HS-5 (cell line): ENCODE data around the gene CNTNAP2.
"Not testable (repeated sequence)": the region's sequence is repeated elsewhere in the genome, so short reads cannot be mapped to it uniquely, and the experiment has no call there.

Experiments
- DNase-seq: peaks from one replicate; pipeline ENCODE4 v3.0.0-alpha.2; 2012; ENCODE audit warnings: low read depth

CNTNAP2 gene

DNA sequence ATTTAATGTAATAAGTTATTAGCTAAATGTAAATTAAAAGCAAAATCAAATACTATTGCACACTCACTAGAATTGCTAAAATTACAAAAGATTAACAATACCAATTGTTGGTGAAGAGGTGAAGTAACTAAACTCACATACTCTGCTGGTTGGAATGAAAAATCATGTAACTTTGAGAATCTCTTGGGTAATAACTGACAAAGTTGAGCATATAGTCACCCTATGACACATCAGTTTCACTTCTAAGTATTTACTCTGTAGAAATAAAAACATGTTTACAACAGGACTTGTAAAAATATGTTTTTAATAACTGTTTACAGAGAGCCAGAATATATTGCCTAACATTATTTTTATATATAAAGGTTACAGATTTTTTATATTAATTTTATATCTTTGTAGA, 33.6 kb downstream of the CNTNAP2 start:
- no peak for DNase-seq

DNA sequence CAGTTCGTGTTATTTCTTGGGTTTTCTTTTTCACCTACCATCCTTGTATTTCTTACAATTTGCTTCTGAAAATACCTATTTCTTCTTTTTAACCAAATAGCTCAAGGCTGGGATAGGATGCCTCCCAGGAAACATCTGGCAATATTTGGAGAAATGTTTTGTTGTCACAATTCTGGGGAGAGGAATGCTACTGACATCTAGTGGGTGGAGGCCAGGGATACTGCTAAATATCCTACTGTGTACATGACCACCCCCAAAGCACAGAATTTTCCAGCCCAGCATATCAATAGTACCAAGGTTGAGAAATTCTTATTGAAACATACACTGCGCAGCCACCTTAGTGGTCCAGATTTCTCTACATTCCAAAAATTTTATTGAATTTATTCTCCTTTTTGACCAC, 55.5 kb downstream of the CNTNAP2 start:
- DNase-seq: no peak

- DNase-seq: no peak
These were observed 59.1 kb downstream of the CNTNAP2 start for GRCh38 chr7:146175716-146176115.

GRCh38 chr7:146176860-146177259, 60.3 kb downstream of the CNTNAP2 start:
- DNase-seq: no peak

DNA sequence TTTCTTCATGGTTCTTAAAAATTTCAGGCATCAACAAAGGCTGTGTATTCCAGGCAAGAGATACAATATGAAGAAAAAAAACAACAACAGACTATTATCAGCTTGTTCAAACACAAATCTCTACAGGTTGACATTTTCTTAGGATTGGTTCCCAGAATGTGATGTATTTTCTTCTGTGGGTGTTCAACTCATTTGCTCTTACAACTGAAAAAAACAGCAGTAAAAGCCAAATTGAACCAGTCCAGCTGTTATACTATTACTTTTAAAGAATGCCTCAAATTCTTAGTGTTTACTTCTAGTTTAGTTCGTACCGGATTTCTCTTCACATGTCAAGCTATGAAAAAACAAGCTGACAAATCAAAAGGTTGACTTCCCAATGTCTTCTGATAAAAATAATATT, 60.7 kb downstream of the CNTNAP2 start:
- no peak for DNase-seq

DNA sequence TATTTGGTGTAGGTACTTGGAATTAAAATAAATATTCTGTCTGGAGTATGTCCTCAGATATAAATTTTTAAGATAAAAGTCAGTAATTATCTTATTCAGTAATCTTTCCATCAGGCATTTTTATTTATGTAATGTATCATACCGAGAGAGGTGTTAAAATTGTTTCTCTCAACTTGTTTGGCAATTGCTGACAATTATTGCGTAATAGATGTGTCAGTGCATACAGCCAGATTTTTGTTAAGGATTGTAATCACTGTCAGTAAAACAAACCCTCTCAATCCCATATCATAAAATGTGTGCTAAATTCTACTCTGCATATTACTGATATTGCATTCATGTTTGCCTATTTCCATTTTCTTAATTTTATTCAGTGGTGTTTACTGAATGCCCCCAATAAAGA, 69.2 kb downstream of the CNTNAP2 start:
- no peak for DNase-seq

- DNase-seq: not testable (repeated sequence)
These were observed 74.8 kb downstream of the CNTNAP2 start for GRCh38 chr7:146191428-146191827.

DNA sequence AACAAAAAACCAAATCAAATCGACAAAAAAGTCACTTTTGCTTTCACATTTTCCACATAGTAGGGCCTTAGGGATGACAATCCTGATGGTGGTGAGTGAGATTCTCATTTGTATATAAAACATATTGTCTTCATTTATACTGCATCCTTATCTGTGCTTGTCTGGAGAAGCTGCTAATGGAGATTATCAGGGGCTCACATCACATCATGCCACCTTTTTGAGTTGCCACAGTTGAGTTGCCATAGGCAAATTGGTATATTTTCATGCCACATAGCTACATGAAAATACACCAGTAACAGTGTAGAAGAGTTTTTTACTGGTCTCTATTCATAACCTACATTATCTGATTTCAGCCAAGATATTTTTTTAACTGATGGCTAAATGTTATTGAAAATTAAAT, 85.3 kb downstream of the CNTNAP2 start:
- no peak for DNase-seq

- no peak for DNase-seq
These were observed 89.7 kb downstream of the CNTNAP2 start for GRCh38 chr7:146206270-146206669.

GRCh38 chr7:146208492-146208891, 91.9 kb downstream of the CNTNAP2 start:
- DNase-seq: no peak

DNA sequence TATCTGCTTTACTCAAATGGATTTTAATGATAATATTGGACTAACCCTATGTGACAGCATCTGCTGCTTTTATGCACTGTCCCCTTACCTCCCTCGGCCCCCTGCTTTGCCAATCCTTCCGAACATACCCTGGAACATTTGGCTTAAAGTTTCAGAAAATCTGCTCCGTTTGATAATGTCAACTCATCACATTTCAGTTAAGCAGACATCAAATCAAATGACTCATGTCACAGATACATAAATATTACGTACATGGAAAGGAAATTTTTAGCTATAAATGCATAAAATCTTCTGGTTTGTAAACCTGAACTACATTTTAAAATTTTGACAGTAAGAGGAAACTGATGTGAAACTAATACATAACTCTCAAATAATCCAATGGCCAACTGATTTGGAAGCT, 98.2 kb downstream of the CNTNAP2 start:
- no peak for DNase-seq

DNA sequence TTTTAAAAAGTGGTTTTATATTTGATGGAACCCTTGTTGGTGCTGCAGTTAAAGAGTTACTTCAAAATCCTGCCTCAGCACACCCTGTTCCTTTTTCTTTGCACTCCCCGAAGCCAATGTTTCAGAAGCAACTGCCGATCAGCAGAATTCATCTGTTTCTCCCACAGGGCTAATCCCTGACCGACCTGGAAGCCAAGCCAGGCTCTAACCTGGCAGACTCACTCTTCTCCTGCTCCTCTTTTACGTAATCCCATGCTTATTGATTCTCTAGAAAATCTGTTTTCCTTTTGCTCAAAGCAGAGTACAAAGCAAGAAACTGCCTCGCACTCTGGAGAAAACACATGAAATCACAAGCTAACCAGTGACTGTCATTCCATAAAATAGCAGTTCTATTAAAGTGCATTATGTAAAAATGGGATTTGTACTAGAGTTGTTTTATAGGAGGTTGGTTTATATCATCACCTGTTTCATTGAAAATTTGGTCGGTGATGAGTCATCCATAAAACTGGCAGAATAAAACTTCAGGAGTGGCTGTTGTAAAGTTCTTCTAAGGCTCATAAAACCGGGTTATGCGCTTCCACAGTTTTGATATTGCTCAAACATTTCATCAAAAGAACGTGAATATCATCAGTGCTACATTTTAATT, 99.9 kb downstream of the CNTNAP2 start:
- DNase-seq: no peak

- DNase-seq: no peak
These were observed 107.2 kb downstream of the CNTNAP2 start for GRCh38 chr7:146223851-146224250.

DNA sequence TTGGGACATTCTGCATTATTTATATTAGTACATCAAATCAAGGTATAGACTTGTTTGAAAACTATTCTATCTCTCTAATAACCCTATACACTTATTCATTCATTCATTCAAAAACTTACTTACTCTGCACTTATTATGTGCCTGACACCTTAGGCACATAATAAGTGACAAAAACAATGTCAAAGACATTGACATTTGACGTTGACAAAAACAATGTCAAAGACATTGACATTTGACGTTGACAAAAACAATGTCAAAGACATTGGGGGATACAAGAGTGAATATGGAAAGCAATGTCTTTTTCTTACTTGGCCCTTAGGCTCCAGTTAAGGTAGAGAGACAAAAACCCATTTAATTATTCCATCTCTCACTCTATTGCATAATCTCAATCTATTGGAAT, 116.0 kb downstream of the CNTNAP2 start:
- DNase-seq: no peak

GRCh38 chr7:146235195-146235594, 118.6 kb downstream of the CNTNAP2 start:
- no peak for DNase-seq

DNA sequence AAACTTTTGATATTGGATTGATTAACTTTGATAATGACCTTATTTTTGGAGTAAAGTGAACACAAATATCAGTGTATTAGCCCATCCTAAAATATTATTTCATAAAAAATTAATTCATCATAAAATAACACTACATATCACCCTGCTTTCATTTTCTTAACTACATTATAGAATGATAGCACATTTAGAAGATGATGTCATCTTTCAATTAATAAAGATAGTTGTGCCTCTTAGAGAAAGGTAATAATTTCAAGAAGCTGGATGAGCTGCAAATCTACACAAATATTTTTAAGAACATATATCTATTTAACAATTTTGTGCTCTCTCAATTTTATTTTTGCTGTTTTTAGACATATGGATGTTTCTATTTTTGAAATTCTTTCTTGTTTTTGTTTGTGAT, 126.1 kb downstream of the CNTNAP2 start:
- DNase-seq: no peak

GRCh38 chr7:146247991-146248390, 131.4 kb downstream of the CNTNAP2 start:
- not testable (repeated sequence) for DNase-seq

- DNase-seq: not testable (repeated sequence)
These were observed 132.1 kb downstream of the CNTNAP2 start for GRCh38 chr7:146248744-146249143.

DNA sequence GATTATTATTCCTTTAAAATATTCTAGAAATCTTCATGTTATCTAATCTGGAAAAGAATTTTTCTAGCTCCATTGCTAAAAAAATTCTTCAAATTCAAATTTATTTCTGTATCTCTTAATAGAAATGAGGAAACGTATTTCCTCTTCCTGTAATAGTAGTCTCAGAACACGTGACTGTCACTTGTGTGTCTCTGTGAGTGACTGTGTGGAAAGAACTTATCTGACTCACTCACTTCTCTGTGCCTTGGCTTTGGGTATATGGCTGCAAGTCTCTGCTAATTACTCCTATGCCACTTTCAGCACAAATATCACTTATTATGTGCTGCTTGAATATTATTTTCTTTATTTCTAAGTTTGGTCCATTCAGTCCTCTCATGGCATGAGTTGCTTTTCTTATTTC, 132.7 kb downstream of the CNTNAP2 start:
- no peak for DNase-seq

DNA sequence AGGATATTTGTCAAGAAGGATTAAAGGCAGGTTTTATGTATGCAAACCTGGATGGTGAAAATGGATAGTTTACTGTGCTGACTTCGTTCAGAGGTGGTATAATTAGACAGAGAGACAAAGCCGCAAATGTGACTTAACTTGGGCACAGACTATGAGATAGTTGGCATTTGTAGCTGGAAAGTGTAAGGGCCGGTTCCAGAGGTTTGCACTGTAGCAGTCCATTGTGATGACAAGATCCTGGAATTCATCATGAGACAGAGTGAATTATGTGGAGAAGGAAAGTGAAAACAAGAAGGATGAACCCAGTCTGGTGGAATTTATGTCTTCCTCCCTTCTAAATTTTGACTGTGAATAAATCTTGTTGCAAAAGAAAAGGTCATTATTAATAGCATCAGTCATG, 139.0 kb downstream of the CNTNAP2 start:
- no peak for DNase-seq

- no peak for DNase-seq
These were observed 145.9 kb downstream of the CNTNAP2 start for GRCh38 chr7:146262527-146262926.

DNA sequence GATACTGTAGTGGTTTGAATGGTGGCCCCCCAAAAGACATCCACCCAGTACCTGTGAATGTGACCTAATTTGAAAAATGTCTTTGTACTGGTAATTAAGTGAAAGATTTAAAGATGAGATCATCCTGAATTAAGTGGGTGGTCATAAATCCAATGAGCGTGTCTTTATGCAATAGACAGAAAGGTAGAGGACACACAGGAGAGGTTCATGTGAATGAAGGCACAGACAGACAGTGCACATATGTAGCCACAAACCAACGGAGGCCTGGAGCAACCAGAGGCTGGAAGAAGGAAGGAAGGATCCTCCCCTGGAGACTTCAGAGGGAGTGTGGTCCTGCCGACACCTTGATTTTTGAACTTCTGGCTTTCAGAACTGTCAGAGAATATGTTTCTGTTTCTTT, 160.3 kb downstream of the CNTNAP2 start:
- DNase-seq: no peak

- no peak for DNase-seq
These were observed 168.8 kb downstream of the CNTNAP2 start for GRCh38 chr7:146285418-146285817.

- no peak for DNase-seq
These were observed 174.1 kb downstream of the CNTNAP2 start for GRCh38 chr7:146290746-146291145.

- no peak for DNase-seq
These were observed 175.3 kb downstream of the CNTNAP2 start for GRCh38 chr7:146291900-146292299.
